Activated CD4-positive, alpha-beta T cell treated with anti-CD3 and anti-CD28 coated beads, Interleukin-2, amount 50 U/mL, for 16 hours (primary cell): ENCODE measurements around the gene AMPD3.

Source experiments
- DNase-seq: peaks from one replicate; pipeline ENCODE4 v3.0.0-alpha.2; 2020

AMPD3 gene

GRCh38 chr11:10462746-10463300 lies 7.8 kb downstream of the AMPD3 start:
- no peak for DNase-seq

GRCh38 chr11:10473371-10473770 lies 18.3 kb downstream of the AMPD3 start:
- no peak for DNase-seq

GRCh38 chr11:10474551-10474950 lies 19.5 kb downstream of the AMPD3 start:
- no peak for DNase-seq

- no peak for DNase-seq
Measured at GRCh38 chr11:10476342-10476741, 21.3 kb downstream of the AMPD3 start.

GRCh38 chr11:10476927-10477689 lies 22.0 kb downstream of the AMPD3 start:
- DNase-seq = no peak

GRCh38 chr11:10477690-10478046 lies 22.6 kb downstream of the AMPD3 start:
- no peak for DNase-seq

- DNase-seq = no peak
Measured at GRCh38 chr11:10478066-10478465, 23.0 kb downstream of the AMPD3 start.

GRCh38 chr11:10478574-10479550 lies 23.8 kb downstream of the AMPD3 start:
- DNase-seq = no peak

- no peak for DNase-seq
Measured at GRCh38 chr11:10480026-10480425, 25.0 kb downstream of the AMPD3 start.

- no peak for DNase-seq
Measured at GRCh38 chr11:10480760-10481159, 25.7 kb downstream of the AMPD3 start.

- DNase-seq = no peak
Measured at GRCh38 chr11:10481560-10482349, 26.7 kb downstream of the AMPD3 start.

GRCh38 chr11:10483174-10483573 lies 28.1 kb downstream of the AMPD3 start:
- DNase-seq = no peak

GRCh38 chr11:10483584-10483983 lies 28.5 kb downstream of the AMPD3 start:
- DNase-seq = no peak

GRCh38 chr11:10484461-10485180 lies 29.6 kb downstream of the AMPD3 start:
- no peak for DNase-seq

- no peak for DNase-seq
Measured at GRCh38 chr11:10485646-10486045, 30.6 kb downstream of the AMPD3 start.

- no peak for DNase-seq
Measured at GRCh38 chr11:10486161-10486840, 31.2 kb downstream of the AMPD3 start.

GRCh38 chr11:10487002-10487647 lies 32.1 kb downstream of the AMPD3 start:
- no peak for DNase-seq

- DNase-seq = no peak
Measured at GRCh38 chr11:10488121-10488933, 33.3 kb downstream of the AMPD3 start.

GRCh38 chr11:10488934-10489691 lies 34.0 kb downstream of the AMPD3 start:
- no peak for DNase-seq
